H1 (cell line): ENCODE measurements around the gene GPRASP3.

Experiments
- BACH1 ChIP-seq: IDR thresholded peaks from 2 replicates; pipeline ENCODE4 v1.6.1; 2012; ENCODE audit warnings: low read length, improper control_type of control experiment
- BRCA1 ChIP-seq: IDR thresholded peaks from 2 replicates; pipeline ENCODE4 v1.6.1; 2012; ENCODE audit warnings: low read depth, low read length, improper control_type of control experiment
- CBX5 ChIP-seq: fragments of 300-800, 300-1000 bp; sonication (generic); IDR thresholded peaks from 2 replicates; pipeline ENCODE4 v1.7.1; 2016; ENCODE audit warnings: antibody characterized with exemption, low read length, low read depth
- CTCF ChIP-seq, 3 experiments: IDR thresholded peaks; 1 replicate in 2 of 3; 2 replicates in 1 of 3; pipeline versions ENCODE4 v1.5.1 to v1.6.1; 2011; ENCODE audit warnings: low read length in 3 of 3, mild to moderate bottlenecking in 3 of 3, inconsistent platforms in 2 of 3, low read depth in 1 of 3, moderate library complexity in 1 of 3; ENCODE audit not compliant: insufficient read depth in 1 of 3; ENCODE audit errors: control extremely low read depth in 1 of 3
- FOSL1 ChIP-seq: IDR thresholded peaks from 2 replicates; pipeline ENCODE4 v1.6.1; 2011; ENCODE audit warnings: mild to moderate bottlenecking, low read depth, low read length, moderate library complexity; ENCODE audit not compliant: insufficient read depth
- MAX ChIP-seq: IDR thresholded peaks from 2 replicates; pipeline ENCODE4 v1.6.1; 2012; ENCODE audit warnings: inconsistent platforms
- SP1 ChIP-seq: IDR thresholded peaks from 2 replicates; pipeline ENCODE4 v1.6.1; 2011; ENCODE audit warnings: low read depth, low read length
- TAF1 ChIP-seq: IDR thresholded peaks from 2 replicates; pipeline ENCODE4 v1.6.1; 2011; ENCODE audit warnings: mild to moderate bottlenecking, low read depth, low read length
- TF ChIP-seq, protein P1 (sequence below): IDR thresholded peaks from 2 replicates; pipeline ENCODE4 v1.6.1; 2012; ENCODE audit warnings: inconsistent platforms

DNA sequence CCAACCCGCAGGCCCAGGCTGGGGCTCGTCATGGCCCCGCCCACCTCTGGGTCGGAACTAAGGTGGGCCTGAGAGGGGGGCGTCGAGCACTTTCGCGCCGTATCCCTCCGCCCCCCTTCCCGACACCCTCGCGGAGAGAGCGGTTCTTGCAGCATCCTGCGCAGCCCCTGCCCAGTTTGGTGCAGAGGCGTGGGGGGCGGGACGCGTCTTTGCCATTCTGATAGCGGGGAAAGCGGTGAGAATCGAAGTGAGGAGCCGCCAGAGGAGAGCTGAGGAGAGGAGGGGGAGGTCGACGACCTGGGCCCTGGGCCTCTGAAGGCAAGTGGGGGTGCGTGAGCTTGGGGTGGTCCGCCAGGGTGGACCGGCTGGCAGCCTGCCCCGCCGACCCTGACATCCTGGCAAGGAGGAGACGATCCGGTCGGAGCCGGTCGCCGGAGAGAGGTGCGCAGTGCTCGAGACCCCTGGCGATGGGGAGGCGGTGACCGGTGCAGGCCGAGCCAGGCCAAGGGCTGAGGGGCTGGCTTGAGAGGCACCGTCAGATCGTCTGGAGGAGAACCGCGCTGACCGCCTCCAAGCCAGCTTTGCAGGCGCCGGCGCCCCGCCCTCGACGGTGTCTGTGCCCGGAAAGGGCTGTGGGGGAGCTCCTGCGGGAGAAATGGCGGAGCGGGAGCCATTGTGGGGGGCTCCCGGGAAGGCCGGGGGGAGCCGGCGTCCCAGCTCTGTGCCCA lies 25.5 kb downstream of the GPRASP3 start:
- peak; percentile 46; the same call in 1 of the 2 replicates for TF ChIP-seq TAF1
- no peak for TF ChIP-seq CTCF (IDR thresholded peaks at IDR 0.05; ENCODE audit: control extremely low read depth in 1 of 3, insufficient read depth in 1 of 3, low read depth in 1 of 3, low read length in 3 of 3)
- TF ChIP-seq MAX, result no peak
- TF ChIP-seq CBX5, result no peak
- no peak for TF ChIP-seq SP1
- no peak for TF ChIP-seq BACH1
- TF ChIP-seq, protein P1, sequence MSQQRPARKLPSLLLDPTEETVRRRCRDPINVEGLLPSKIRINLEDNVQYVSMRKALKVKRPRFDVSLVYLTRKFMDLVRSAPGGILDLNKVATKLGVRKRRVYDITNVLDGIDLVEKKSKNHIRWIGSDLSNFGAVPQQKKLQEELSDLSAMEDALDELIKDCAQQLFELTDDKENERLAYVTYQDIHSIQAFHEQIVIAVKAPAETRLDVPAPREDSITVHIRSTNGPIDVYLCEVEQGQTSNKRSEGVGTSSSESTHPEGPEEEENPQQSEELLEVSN, result no peak
- TF ChIP-seq FOSL1, result no peak
- no peak for TF ChIP-seq BRCA1
